Right lobe of liver (tissue), 4 donors: ENCODE results near the gene CACNA1S.

ENCODE experiments used
- POLR2A ChIP-seq: fragments of 450-650 bp; IDR thresholded peaks from one replicate; pipeline ENCODE4 v1.6.1; 2017; ENCODE audit warnings: antibody characterized with exemption, mild to moderate bottlenecking
- TF ChIP-seq, protein P1 (sequence below), 4 donors: fragments of 200-600 bp in 3 of 4; fragments of 450-650 bp in 1 of 4; IDR thresholded peaks; one replicate each; pipeline versions ENCODE4 v1.5.1 to v1.8.0; 2016 to 2022; ENCODE audit warnings: antibody characterized with exemption in 4 of 4, mild to moderate bottlenecking in 2 of 4
- donor health status: DM: no; HTN: no; CAD: no.
- donor health status: DM: no; HTN: no; CAD: no.
- donor health status: DM: no; HTN: yes; CAD: no.

DNA sequence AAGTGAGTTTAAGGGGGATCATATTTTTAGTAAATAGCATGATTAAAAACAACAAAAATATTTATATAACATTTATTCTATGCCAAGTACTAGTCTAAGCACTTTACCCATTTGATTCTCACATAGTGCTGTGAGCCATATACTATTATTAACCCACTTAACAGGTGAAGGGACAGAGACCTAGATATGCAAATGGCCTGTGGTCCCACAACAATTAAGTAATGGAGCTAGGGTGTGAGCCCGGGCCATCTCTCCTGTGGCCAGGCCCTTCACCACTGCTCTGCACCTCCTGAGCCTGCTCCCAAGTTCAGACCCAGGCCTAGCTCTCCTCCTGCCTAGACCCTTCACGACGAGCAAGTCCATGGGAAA, 14.2 kb upstream of the CACNA1S start:
- TF ChIP-seq, protein P1, sequence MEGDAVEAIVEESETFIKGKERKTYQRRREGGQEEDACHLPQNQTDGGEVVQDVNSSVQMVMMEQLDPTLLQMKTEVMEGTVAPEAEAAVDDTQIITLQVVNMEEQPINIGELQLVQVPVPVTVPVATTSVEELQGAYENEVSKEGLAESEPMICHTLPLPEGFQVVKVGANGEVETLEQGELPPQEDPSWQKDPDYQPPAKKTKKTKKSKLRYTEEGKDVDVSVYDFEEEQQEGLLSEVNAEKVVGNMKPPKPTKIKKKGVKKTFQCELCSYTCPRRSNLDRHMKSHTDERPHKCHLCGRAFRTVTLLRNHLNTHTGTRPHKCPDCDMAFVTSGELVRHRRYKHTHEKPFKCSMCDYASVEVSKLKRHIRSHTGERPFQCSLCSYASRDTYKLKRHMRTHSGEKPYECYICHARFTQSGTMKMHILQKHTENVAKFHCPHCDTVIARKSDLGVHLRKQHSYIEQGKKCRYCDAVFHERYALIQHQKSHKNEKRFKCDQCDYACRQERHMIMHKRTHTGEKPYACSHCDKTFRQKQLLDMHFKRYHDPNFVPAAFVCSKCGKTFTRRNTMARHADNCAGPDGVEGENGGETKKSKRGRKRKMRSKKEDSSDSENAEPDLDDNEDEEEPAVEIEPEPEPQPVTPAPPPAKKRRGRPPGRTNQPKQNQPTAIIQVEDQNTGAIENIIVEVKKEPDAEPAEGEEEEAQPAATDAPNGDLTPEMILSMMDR (IDR thresholded peaks at IDR 0.05), result no peak
- no peak for TF ChIP-seq POLR2A
